IPS-18c (cell line): ENCODE results near the gene SDK1.

Source experiments
- H3K4me3 ChIP-seq: 2 replicates; pipeline ENCODE4 v1.7.0; 2013; ENCODE audit warnings: low read depth, mild to moderate bottlenecking, low read length, moderate library complexity; ENCODE audit not compliant: insufficient read depth
- H3K9me3 ChIP-seq: one replicate; pipeline ENCODE4 v1.6.1; 2013; ENCODE audit warnings: mild to moderate bottlenecking, low read length, moderate library complexity; ENCODE audit not compliant: control insufficient read depth, insufficient read depth

Gene SDK1

DNA sequence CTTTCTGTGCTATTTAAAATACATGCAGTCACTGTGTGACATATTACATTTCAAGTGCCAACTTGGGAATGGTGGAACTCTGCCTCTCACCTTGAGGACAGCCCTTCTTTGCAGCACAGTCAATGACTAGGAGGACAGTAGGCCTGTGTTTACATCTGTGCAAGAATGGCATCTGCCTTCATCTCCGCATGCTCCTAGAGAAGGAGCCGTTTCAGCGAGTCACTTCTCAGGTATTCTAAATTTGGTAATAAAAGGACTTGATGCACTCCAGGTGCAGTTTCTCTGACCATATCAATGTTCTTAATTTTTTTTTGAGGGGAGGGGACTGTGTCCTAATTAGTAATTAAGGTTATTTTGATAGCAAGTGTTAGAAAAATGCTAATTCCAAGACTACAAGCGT lies 128.9 kb downstream of the SDK1 start:
- no peaks in the 10 kb centered on the region for H3K9me3 ChIP-seq
- no peak overlapping the region for H3K4me3 ChIP-seq

DNA sequence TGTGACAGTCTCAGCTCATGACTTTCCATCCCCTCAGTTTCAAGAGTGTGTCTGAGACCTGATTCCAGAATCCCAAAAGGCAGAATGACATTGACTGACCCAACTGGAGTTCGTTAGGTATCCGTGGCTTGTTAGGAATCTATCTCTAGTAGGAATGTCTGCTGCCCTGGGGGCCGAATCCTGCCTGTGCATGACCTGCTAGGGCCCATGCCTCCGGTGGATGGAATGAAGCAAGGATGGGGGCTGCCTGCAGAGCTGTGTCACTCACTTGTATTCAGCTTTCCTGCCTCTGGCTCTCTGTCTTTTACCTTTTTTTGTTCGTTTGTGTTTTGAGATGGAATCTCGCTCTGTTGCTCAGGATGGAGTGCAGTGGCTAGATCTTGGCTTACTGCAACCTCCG lies 129.5 kb downstream of the SDK1 start:
- H3K9me3 ChIP-seq = no peaks in the 10 kb centered on the region

DNA sequence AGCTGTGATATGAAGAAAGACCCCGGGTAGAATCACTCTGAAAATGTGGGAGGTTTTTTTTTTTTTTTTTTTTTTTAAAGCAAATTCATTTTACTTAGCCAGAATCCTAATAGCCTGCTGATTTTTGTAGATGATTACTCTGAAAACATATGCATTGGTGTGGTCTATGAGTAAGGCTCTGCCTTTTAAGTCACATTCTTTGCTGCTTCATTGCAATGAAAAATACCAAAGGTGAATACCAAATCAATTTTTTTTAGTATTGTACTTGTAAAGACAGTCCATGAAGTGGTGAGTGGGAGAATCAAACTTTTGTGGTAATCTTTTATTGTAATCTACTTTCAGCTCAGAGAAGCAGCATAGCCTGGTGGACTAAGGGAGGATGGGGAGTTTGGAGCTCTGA lies 130.3 kb downstream of the SDK1 start:
- H3K9me3 ChIP-seq = no peaks in the 10 kb centered on the region
- no peak overlapping the region for H3K4me3 ChIP-seq

More for the DNA sequence above, 129.5 kb downstream of the SDK1 start:
- H3K4me3 ChIP-seq = no peak overlapping the region

DNA sequence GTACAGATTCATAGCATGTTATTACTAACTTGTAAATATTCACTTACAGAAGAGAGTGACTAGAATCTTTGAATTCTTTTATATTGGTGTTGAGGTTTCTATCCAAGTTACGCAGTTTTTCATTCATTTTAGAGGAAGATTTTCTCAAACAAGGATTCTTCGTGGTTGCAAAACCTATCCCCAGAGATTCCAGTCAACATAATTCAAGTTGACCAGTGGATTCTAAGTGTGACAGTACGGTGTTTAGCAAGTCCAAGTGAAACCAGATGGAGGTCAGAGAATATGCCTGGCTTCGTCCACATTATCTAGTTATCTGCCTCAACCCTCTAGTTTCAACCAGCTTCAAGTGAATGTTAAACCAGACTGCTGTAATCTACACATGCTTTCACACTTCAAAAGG lies 131.9 kb downstream of the SDK1 start:
- H3K9me3 ChIP-seq = no peaks in the 10 kb centered on the region
- H3K4me3 ChIP-seq = no peak overlapping the region

DNA sequence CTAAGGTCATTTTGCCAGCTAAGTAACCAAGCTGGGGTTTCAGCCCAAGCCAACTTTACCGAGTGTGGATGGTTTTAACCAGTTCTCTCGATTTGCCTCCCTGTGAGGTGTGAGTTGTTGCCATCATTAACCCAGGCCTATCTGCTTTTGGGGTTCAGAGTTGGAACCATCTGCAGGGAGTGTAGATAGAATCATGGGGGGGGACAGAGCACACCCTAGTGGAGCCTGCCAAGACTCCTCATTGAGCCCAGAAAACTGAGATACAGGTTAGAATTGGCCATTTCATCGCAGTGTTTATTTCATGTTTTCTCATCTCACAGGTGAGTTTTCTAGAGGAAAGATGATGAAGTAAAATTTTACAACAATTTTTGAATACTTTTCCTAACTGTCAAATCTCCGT lies 133.6 kb downstream of the SDK1 start:
- Histone ChIP-seq H3K4me3 (no peak overlapping the region), H3K9me3 (no peaks in the 10 kb centered on the region)

DNA sequence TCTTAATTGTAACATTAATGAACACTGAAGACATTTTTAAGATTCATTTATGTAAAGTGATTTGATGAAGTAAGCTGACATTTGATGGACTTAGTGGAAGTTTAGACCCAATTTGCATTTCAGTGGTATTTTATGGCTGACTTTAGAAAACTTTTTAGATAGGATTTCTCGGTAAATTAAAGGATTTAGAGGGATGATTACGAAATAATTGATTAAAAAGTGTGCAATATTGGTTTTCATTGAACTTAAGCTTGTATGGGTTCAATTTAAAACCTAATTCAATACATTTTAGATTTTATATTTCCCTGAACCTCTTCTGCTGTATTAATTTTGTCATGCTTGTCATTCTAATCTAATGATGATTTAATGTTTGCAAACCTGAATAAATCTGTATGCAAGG lies 135.1 kb downstream of the SDK1 start:
- no peaks in the 10 kb centered on the region for H3K9me3 ChIP-seq
- no peak overlapping the region for H3K4me3 ChIP-seq

DNA sequence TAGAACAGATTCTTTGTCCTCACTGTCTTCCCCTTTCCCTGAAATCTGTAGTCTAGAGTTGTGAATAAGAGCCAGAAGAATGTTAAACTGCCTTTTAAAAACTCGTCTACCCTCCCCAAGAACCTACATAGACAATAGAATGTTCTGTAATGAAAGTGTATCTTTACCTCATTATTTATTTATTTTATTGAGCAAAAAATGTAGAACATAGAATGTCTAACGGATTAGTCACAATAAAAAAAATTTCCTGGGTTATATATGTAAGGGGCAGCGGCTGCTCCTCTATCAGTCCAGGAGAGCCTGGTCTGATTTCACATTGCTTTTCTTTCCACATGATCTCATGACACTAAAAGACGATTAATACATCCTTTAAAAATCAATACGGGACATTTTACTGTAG lies 135.7 kb downstream of the SDK1 start:
- H3K4me3 ChIP-seq = no peak overlapping the region

DNA sequence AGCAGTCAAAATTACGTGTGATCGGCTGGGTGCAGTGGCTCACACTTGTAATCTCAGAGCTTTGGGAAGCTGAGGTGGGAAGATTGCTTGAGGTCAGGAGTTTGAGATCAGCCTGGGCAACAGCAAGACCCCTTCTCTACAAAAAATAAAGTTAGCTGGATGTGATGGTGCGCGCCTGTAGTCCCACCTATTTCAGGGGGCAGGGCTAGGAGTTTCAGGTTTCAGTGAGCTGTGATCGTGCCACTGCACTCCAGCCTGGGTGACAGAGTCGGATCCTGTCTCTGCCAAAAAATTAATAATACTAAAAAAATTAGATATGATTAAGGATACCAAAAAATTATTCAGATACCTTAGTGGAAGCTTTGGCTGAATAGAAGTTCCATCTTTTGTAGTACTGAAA lies 136.4 kb downstream of the SDK1 start:
- Histone ChIP-seq H3K4me3 (no peak overlapping the region), H3K9me3 (no peaks in the 10 kb centered on the region)

More for the DNA sequence above, 135.7 kb downstream of the SDK1 start:
- no peaks in the 10 kb centered on the region for H3K9me3 ChIP-seq

DNA sequence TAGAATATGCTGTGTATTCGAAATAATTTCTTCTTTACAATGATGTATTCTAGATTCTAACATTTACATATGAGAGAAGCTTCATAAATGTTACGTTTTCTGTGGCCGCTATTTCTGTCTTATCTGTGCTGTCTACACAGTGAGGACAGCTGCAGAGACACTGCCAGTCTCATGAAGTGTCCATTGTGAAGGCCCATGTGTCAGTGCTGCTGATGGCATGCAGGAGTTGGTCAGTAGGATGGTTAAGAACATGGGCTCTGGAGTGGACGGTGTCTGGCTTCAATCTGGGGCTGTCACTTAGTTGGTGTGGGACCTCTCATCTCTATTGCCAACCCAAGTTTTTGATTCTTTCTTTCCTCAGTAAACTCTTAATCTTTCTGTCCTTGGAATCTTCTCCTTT lies 137.3 kb downstream of the SDK1 start:
- Histone ChIP-seq H3K9me3 (no peaks in the 10 kb centered on the region), H3K4me3 (no peak overlapping the region)

DNA sequence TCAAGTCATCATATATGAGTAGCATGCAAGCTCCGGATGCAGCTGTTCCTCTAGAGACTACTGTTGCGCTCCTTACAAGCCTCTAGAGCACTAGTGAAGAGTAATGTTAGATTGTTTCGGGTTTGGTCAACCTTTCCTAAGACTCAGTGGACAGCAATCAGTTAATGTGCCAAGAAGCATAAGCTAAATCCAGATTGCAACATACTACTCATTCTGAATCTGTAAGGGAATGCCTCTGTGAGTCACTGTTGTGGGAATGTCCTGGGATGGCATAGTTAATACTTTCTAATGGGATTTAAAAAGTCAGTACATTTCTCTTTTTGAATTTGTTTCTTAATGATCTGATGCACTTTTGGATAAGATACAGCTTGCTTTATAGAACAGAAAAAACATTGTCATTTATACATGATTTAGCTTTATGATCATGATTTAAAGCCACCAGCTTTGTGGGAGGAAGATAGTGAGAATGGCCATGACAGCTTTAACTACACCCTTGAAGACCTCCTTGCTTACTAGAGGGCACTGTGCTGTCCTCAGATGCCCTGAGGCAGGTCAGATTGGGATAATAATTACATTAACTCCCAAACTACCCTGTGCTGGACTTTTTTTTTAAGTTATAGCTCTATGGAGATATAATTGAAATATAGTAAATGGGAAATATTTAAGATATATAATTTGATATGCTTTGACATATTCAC lies 138.4 kb downstream of the SDK1 start:
- Histone ChIP-seq H3K4me3 (no peak overlapping the region), H3K9me3 (no peaks in the 10 kb centered on the region)

DNA sequence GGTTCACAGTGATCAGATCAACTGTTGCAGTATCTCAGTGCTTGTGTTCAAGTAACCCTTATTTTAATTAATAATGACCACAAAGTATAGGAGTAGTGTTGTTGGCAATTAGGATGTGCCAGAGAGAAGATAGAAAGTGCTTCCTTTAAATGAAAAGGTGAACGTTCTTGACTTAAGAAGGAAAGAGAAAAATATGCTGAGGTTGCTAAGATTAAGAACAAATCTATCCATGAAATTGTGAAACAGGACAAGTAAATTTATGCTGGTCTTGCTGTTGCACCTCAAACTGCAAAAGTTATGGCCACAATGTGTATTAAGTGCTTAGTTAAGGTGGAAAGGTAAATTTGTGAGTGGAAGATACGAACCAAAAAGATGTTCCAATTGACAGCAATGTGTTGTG lies 139.5 kb downstream of the SDK1 start:
- no peaks in the 10 kb centered on the region for H3K9me3 ChIP-seq
- no peak overlapping the region for H3K4me3 ChIP-seq

DNA sequence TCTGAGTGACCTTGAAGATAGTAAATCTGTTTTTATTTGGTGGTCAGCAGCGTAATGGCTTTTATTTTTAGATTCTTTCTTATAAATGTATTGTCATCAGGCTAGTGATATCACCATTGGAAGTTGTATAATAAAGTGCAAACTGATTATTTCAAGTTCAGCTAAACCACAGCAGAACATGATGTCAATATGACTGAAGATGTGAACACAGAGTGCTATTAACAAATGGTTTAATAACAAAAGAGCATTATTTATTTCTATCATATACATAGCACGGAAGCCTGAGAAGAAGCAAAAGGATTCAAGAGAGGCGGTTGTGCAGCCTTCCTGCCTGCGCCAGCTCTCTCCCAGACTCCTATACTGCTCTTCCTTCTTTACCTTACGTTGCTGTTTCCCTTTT lies 142.7 kb downstream of the SDK1 start:
- Histone ChIP-seq H3K9me3 (no peaks in the 10 kb centered on the region), H3K4me3 (no peak overlapping the region)

DNA sequence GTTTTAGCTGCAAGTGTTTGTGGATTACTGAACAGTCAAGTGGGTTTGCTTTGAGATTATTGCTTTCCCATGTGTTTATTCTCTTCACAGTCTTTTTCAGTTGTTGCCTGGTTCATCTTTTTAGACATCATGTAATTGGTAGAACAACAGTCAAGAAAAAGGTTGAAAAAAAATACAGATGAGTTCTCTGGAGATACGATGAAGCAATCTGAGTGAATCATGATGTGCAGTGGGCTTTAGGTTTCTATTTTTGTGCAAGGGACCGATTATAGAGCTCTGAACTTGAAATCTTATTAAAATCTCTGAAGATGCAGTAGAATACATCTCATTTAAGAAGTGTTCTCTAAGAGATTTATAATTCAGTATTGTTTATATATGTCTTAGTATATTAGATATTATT lies 145.7 kb downstream of the SDK1 start:
- H3K9me3 ChIP-seq = no peaks in the 10 kb centered on the region
- H3K4me3 ChIP-seq = no peak overlapping the region

DNA sequence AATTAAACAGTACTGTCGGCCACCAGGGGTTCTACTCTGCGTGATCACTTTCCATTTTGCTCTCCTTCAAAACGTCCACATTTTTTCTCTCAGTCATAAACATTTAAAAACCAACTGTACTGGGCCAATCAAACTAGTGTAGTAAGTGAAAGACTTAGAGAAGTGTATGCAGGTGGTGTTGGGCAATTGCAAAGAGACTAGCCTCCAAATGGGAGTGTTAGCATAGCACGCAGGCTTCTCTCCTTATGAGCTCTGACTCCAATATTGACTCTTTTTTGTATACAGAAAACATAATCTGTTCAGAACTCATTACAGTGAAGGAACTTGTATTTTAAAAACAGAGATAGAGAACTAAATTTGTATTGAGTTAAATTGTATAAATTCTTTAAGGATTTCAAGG lies 150.6 kb downstream of the SDK1 start:
- Histone ChIP-seq H3K9me3 (no peaks in the 10 kb centered on the region), H3K4me3 (no peak overlapping the region)

DNA sequence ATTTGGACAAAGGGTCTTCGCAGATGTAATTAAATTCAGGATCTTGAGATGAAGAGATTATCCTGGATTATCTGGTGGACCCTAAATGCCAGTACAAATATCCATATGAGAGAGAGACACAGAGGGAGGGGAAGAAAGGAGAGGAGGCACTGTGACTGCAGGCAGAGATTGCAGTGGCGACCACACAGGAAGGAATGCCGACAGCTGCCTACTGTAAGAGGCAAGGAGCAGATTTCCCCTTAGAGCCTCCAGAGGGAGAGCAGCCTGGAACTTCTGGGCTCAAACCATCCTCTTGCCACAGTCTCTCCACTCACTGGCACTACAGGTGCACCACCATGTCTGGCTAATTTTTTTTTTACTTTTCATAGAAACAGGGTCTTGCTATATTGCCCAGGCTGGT lies 152.3 kb downstream of the SDK1 start:
- Histone ChIP-seq H3K4me3 (no peak overlapping the region), H3K9me3 (no peaks in the 10 kb centered on the region)

DNA sequence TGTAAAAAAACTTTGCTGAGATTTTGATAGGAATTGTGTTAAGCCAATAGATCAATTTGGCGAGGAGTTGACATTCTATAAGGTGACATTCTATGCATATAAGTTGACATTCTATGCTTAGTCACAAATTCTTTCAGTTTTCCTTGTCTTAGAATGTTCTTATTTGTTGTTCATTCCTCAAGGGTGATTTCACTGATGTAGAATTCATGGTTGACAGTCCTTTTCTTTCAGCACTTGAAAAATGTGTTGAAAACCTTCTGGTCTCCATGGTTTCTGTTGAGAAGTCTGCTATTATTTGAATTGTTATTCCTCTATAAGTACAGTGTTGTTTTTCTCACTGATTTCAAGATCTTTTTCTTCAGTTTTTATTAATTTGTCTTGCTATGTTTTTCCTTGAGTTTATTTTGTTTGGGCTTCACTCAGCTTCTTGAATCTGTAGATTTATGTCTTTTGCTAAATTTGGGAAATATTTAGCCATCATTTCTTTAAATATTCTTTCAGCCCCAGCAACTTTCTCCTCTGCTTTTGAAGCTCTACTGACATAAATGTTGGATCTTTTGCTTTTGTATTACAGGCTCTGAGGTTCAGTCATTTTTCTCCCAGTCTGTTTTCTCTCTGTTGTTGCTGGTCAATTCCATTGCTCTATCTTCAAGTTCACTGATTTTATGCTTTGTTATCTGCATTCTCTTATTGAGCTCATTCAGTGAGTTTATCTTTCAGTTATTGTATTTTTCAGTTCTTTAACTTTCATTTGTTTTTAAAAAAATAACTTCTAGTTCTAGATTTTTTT lies 154.9 kb downstream of the SDK1 start:
- Histone ChIP-seq H3K4me3 (no peak overlapping the region), H3K9me3 (no peaks in the 10 kb centered on the region)

DNA sequence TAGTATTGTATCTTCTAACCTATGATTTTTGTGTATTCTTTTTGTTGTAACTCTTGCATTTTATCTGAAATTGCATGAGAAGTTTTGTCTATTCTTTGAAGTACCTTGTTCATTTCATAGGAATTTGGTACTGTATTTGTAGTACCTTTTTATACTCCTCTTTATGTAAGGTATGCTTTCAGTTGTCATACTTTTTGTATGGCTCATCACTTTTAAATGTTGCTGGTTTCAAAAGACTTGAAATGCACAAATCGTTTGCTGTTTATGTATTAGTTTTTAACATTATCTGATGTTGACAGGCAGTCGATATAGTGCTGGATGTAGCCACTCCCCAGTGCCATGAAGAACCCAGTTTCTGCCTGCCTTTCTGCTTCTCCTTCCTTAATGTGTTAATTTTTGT lies 158.1 kb downstream of the SDK1 start:
- no peak overlapping the region for H3K4me3 ChIP-seq

DNA sequence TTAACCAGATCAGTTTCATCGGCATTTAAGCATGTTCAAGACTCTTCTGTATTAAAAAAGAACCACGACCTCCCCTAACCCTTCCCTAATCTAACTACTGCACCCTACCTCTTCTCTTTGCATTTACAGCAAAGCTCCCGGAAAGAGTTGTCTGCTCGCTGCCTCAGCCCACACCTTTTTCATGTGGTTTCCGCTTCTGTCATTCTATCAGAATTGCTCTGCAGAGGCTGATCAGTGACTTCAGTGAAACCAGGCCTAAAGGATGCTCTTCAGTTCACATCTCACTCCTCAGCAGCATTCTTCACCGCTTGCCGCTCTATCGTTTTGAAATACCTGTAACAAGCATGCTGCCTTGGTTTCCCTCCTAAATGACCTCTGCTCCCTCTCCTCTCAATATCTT lies 160.9 kb downstream of the SDK1 start:
- H3K9me3 ChIP-seq = no peaks in the 10 kb centered on the region
- H3K4me3 ChIP-seq = no peak overlapping the region

More for the DNA sequence above, 158.1 kb downstream of the SDK1 start:
- no peaks in the 10 kb centered on the region for H3K9me3 ChIP-seq

DNA sequence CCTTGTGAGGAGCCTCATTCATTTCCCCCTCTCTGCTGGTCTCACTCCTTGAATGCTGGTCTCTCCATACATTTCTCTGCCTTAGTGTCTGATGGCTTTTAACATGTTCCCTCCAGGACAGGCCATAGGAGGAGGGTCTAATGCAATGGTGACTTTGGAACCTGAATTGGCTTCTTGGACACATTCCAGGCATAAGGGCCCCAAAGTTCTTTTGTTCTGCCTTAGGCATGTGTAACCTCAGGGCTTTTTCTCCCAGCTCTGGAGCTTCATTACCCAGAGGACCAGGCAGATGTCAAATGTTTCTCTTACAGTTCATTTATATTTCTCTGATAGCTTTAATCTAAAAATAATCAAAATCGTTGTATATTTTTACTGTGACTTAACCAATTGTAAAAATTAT lies 162.6 kb downstream of the SDK1 start:
- Histone ChIP-seq H3K4me3 (no peak overlapping the region), H3K9me3 (no peaks in the 10 kb centered on the region)
